HG03558 (cell line): ENCODE measurements around the gene ARHGAP15.

Source experiments
- ATAC-seq: cut with Tn5 transposase; IDR thresholded peaks from one replicate; pipeline ENCODE4 v1.9.1; 2021; ENCODE audit warnings: moderate number of reproducible peaks; ENCODE audit not compliant: unreplicated experiment; ENCODE audit errors: extremely low read depth

The ARHGAP15 gene

DNA sequence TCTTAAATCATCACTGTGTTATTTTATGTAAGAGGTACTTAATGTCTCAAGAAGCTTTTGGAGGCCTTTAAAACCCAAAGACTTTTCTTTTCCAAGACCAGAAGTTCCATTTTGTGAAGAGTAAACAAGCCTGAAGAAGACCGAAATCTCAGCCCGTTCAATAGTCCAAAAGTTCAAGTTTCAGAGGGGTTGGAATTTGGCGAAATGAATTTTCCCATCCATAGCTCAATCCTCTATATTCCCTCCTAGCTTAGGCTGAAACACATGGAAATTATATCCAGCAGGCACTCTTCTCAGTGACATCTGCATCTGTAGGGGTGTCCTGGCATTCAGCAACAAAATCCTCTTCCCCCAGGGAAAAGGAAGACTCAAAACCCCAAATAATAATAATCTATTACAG is 344.6 kb downstream of the ARHGAP15 start:
- ATAC-seq = no peak

- ATAC-seq = no peak
Observed at GRCh38 chr2:143474586-143474985, 345.4 kb downstream of the ARHGAP15 start.

- ATAC-seq = no peak
Observed at GRCh38 chr2:143475041-143475776, 346.0 kb downstream of the ARHGAP15 start.

- no peak for ATAC-seq
Observed at GRCh38 chr2:143476336-143477087, 347.3 kb downstream of the ARHGAP15 start.

- ATAC-seq = no peak
Observed at GRCh38 chr2:143477714-143478443, 348.7 kb downstream of the ARHGAP15 start.

GRCh38 chr2:143480086-143480485 is 350.9 kb downstream of the ARHGAP15 start:
- no peak for ATAC-seq

- no peak for ATAC-seq
Observed at GRCh38 chr2:143480601-143481236, 351.5 kb downstream of the ARHGAP15 start.

- no peak for ATAC-seq
Observed at GRCh38 chr2:143481237-143481623, 352.0 kb downstream of the ARHGAP15 start.

- no peak for ATAC-seq
Observed at GRCh38 chr2:143481733-143482132, 352.5 kb downstream of the ARHGAP15 start.

DNA sequence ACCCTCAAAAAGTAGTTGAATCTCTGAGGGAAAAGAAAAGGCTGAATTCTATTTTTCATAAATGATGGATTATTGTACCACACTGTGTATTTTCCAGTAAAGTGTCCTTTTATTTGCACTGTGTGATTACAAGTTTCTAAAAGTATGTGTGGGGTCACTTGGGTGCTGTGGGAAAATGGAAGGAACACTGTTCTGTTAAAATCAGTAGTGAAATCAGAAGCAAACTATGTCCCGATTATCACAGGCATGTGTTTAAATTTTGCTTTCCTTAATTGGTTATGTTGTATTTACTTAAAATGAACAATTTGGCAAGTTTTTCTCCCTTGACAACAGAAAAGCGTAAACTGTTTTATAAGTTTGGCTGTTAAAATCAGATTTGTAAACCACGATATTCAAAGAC is 353.1 kb downstream of the ARHGAP15 start:
- ATAC-seq = no peak

GRCh38 chr2:143482771-143483170 is 353.6 kb downstream of the ARHGAP15 start:
- ATAC-seq = no peak

GRCh38 chr2:143486976-143487375 is 357.8 kb downstream of the ARHGAP15 start:
- ATAC-seq = no peak

DNA sequence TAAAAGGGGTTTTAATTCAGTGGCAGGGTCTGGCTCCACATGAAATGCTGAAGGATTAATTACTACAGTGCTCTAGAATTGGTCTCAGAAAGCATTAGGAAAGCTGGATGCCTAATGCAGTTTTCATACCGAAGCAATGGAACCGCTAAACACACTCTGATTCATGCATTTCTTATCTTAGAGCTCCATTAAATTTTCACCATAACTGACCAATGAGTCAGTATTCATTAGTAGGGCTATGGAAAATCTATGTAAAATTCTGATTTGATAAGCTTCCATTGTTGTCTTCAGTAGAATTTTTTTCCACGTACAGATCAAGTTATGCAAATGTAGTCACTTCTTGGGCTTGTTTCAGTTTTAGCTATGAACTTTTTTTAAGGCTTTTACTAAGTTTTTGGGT is 359.9 kb downstream of the ARHGAP15 start:
- no peak for ATAC-seq

GRCh38 chr2:143491131-143491530 is 361.9 kb downstream of the ARHGAP15 start:
- ATAC-seq = no peak

- no peak for ATAC-seq
Observed at GRCh38 chr2:143493339-143493738, 364.1 kb downstream of the ARHGAP15 start.

- no peak for ATAC-seq
Observed at GRCh38 chr2:143497726-143498125, 368.5 kb downstream of the ARHGAP15 start.

DNA sequence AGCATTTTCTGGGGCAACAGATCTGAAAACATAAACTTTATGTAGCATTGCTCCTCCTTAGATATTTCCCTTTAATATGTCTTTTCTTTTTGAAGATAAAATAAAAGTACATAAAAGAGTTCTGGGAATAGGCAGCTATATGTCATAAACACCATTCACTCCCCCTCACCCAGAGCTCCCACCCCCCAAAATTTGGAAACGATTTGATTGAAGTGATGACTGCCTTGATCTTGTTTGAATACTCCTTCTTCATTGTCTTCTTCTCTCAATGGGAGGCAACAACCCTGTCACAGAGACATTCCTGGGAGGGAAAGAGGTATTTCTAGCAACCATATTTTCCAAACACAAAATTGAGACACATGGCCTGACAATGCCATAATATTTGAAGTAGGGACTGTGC is 369.3 kb downstream of the ARHGAP15 start:
- ATAC-seq = no peak

DNA sequence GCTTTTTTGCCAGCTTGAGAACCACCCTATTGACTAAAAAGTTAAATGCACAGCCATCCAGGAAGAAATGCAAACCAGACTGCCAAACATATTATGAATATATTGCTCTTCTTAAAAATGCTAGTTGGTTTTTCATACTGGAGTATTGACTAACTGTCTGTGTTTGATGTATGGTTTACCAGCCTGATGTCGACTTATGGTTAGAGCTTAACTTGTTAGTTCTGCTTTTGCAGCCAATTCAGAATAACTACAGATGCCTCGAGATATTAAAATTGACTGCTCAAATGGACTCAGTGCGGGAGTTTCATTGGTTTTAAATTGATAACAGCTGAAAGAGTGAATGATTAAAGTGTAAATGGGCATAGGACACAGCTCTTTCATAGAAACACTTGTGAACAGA is 369.8 kb downstream of the ARHGAP15 start:
- no peak for ATAC-seq

DNA sequence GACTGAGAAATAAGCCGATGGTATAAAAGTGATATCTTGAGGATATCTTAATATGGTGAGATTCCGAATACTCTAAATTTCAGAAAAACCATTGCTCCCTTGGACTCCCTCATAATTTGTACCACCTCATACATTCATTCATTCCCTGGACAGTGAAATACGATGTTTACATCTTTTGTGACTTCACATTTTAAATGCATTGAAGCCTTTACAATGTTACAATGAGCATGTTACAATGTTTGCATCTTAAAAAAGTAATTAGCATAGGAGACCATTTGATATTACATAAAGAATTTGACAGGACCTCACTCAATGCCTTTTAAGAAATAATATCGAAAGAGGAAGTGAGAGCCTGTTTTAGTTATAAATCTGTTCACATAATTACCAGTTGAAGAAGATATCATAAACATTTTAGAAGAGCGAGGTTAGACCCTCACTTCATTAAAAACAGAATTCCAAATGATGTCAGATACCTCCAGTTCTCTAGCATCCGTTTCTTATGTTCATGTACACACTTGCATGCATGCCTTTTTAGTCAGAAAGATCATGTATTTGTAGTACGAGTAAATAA is 372.0 kb downstream of the ARHGAP15 start:
- ATAC-seq = no peak

DNA sequence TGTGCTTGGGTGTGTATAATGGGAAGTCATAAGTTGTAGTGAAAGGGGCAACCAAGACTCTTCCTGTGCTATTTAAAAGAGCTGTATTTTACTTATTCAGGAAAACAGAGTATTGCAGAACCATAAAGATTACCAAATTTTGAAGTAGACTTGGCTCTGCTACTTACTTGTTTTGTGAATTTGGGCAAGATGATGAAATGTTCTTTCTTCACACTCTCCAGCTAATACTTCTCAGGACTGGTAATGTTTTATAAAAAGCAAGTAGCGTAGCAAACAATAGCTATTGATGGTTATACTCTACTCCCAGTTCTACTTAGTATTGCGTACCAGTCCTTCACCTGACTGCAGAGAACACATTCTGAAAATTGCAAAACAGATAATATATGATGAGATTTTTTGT is 374.1 kb downstream of the ARHGAP15 start:
- ATAC-seq = no peak
